CD4-positive, alpha-beta T cell treated with Interleukin-4 for 4 hours (primary cell): Measurements from ENCODE around the gene SLC16A9.
"Not testable (repeated sequence)": the region's sequence is repeated elsewhere in the genome, so short reads cannot be mapped to it uniquely, and the experiment has no call there.

Experiments used
- DNase-seq: peaks from one replicate; pipeline ENCODE4 v3.0.0-alpha.2; 2020

The SLC16A9 gene

DNA sequence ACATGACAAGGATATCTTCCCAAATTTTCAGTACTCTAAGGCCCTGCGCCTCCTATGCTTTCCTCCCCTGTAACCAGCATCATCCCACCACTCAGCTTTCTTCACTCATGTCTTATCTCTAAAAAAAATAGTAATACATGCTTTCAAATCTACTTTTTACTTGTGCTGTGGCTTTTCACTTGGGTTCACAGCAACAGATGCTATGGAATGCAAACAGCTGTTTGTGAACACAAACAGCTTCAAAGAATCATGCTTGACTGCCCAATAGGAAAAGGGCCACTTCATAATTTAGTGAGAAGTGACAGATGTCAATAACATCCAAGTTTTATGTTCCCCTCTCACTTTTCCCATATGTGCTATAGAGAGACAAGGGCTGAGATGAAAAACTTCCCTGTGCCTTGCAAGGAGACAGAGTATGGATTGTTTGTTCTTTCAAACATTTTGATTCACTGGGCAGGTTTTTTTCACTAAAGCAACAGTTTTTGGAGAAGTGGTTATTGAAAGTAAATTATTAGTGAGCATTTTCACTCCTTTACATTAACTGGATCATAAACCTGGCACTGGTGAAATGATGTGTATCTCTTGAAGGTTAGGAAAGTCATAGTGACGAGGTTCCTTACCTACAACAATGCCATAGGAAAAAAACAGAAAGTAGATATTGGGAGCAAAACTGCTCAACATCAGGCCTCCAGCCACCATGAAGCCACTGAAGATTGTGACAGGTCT lies 37.3 kb downstream of the SLC16A9 start:
- DNase-seq, result no peak

DNA sequence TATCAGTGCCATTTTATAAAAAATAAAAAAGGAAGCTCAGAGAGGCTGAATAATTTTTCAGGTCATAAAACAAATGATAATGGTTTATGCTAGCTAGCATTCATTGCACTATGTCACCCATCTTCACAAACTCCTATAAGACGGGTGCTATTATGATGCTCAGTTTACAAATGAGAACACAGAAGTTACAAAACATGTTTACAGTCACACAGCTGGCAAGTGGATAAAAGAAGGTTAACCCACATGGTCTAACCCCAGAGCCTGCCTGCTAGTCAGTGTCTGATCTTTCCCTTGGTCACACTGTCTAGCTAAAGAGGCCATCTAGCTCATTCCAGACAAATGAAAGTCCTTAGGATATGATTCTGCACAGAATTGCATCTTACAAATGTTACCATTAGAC lies 39.4 kb downstream of the SLC16A9 start:
- DNase-seq, result no peak

DNA sequence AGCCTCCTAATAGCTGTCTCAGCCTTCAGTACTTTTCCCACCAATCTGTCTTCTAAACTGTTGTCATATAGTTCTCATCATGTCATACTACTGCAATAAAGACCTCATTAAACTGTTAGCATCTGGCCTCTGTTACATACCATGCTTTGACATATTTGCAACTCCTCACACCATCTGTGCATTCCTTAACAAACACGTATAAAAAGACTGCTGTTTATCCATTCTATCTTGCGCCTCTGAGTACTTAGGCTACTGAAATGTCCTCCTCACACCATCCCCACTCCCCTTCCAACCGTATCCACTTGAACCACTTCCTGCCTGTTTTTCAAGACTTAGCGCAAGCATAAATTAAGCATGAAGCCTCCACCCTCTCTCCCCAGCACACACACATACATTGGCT lies 41.6 kb downstream of the SLC16A9 start:
- DNase-seq, result no peak

DNA sequence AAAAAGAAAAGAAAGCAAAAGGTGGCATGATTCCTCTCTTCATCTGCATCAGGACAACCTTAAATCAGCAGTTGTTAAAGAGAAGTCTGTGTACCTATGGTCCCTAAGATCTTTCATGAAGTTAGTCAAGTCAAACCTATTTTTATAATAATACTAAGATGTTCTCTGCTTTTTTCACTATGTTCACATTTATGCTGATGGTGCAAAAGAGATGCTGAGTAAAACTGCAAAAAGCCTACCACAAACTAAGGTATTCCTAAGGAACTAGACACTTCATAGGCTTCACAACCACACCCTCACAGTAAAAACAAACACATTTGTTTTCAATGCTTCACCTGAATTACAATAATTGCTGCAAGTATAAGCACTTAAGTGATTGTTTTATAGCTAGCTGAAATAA lies 43.3 kb downstream of the SLC16A9 start:
- DNase-seq, result no peak

DNA sequence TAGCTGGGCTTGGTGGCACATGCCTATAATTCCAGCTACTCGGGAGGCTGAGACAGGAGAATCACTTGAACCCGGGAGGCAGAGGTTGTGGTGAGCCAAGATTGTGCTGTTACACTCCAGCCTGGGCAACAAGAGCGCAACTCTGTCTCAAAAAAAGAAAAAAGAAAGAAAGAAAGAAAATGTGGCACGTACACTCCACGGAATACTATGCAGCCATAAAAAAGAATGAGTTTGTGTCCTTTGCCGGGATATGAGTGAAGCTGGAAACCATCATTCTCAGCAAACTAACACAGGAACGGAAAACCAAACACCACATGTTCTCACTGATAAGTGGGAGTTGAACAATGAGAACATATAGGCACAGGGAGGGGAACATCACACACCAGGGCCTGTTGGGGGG lies 46.4 kb downstream of the SLC16A9 start:
- DNase-seq, result not testable (repeated sequence)

DNA sequence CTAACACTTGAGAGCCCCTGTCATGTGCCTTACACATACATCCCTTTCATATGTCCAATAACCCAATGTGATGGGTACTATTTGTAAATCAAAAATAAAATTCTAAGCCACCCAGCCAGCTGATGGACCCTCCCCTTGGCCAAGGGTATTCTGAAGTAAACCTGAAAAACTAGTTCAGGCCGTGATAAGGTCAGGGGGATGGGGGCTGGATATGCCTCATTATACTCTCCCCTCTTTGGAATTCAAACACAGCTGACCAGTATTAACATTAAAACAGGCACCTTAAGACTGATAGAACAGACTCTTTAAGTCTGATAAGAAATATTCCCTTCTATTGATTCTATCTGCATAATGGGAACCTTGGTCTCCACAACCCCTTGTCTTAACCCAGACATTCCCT lies 51.9 kb downstream of the SLC16A9 start:
- no peak for DNase-seq

DNA sequence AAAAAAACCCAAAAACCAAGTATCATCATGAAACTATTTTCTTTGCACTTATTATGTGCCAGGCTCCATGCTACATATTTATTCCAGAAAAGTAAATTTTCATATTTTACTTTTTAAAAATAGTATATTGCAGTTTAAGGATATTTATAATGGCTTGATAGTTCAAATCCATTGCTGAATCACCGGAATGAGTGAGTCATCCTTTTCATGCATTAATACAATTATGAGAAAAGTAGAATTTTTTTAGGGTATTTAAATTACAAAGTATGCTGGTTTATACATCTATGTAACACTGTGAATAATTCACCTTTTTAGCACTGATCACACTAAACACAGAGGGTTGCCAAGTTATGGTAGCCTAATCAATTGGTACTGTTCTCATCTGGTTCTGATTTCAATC lies 54.3 kb downstream of the SLC16A9 start:
- DNase-seq, result no peak

DNA sequence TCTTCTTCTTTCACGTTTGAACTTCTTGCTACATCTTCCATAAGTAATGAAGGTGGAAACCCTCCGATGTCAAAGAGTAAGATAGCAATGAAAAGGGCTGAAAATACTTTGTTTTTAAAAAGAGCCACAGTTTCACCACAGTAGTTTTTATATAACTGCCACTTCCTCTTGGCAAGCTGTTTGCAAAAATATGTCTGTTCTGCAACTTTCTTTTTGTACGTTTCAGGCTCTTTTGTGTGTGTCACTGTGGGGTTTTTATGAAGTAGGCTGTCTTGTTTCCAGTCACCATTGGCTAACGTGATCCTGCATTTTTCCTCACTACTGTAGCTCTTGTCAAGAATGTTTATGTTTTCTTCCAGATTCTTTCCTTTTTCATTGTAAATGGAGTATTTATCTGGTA lies 55.6 kb downstream of the SLC16A9 start:
- DNase-seq, result no peak

DNA sequence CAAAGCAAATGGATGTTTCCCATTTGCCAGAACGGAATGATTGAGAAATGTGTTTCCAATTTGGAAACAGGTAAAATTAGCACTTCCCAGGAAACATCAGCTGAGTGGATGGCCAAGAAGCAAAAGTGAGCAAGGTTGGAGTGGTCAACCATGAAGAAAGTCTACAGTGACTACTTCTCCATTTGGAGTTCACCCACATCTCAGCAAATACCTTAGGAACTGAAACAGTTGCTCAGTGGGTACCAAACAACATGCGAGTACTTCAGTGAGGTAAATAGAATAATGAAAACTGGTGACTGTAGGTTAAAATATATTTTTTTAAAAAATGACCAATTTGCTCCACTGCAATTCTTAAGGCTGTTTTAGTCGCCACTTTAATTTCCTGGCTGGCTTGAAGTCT lies 57.7 kb downstream of the SLC16A9 start:
- DNase-seq, result no peak

DNA sequence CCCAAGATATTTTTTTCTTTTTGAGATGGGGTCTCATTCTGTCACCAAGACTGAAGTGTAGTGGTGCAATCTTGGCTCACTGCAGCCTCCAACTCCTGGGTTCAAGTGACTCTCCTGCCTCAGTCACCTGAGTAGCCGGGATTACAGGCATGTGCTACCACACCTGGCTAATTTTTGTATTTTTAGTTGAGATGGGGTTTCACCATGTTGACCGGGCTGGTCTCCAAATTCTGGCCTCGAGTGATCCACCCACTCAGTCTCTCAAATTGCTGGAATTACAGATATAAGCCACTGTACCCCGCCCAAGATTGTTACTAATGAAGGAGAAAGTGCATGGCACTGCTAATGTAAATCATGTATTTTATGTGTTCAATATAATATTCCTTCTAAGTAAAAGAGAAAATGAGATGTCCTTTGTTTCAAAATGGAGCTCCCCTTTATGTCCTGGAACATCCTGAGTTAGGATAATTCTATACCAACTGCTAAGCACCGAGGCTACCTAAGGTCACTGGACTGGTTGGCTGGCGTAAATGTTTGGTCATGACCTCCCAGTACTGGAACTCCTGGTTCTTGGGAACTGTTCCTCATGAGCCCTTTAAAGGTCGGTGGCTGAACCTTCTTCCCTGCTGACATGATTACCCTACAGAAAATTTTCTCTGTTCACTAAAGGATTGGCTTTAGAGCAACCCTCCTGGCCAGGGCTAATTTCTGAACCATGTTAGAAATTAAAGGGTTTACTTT lies 59.9 kb downstream of the SLC16A9 start:
- no peak for DNase-seq

DNA sequence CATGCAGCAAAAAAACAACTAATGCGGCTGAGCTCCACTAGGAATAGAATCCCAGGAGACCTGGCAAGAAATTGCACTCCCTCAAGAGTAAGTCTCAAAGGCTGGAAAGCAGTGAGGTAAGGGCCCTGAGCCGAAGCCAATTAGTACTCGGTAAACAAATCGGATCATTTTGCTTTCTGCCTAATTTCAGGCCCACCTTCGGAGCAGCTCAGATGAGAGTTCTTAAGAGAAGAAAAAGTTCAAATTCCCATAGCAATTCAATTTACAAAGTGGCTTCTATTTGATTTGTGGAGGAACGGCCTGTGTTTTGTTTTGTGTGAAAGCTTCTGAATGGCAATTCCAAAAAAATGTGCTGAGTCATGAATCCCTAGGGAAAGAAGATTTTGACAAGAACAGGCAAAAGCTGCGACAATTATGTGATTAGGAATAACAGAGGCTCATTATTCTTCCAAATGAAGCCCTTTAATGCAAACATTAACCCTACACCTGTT lies 60.9 kb downstream of the SLC16A9 start:
- no peak for DNase-seq

DNA sequence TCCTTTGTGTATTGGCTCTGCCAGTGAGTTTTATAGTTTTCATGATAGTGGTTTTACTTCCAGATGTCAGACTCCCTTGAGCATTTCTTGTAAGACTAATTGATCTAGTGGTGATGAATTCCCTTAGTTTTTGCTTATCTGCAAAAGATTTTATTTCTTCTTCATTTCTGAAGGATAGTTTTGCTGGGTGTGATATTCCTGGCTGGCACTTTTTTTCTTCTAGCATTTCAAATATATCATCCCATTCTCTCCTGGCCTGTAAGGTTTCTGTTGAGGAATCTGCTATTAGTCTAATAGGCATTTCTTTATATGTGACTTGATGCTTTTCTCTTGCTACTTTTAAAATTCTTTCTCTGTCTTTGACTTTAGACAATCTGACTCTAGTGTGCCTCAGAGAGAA lies 64.8 kb downstream of the SLC16A9 start:
- no peak for DNase-seq

DNA sequence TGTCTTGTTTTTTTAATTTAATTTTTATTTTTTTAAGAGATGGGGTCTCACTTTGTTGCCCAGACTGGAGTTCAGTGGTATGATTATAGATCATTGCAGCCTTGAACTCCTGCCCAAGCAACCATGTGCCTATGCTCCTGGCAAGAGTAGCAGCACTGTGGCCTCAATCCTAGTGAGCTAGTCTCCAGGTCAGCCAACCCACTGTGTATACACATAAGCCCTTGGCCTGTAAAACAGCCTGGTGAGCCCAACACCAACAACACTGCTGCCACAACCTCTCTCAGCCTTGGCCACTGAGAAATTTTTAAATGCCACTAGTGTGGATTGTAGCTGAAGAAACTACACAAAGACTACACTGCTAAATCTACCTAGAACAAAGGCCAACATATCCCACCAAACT lies 68.0 kb downstream of the SLC16A9 start:
- not testable (repeated sequence) for DNase-seq

DNA sequence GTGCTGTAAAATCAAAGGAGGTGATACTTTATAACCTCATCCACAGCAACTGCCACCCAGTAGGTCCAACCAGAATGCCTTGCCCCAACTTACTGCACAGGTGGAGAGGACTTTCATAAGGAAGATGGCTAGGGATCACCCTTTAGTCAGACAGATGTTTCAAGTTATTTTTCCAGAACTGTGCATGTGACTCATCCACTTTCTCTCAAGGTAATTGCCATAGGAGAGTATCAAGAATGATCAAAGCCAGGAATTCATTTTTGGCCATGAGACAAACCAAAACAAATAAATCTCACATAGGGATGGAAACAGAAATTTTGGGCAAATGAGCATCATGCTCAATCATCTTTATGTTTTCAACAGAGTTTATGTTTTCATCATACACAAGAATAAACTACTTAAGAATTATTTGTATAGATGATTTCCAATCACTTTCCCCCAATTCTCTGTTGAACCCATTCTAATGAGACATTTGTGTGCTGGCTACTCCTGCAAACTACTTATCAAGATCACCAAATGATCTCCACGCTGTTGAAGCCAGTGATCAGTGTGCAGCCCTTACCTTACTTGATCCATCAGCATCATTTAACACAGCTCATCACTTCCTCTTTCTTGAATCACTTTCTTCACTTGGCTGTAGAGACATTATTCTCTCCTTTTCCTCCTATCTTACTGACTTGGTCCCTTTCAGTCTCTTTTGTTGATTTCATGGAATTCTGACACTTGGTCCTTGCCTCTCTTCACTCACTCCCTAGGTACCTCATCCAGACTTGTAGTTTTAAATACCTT lies 74.0 kb downstream of the SLC16A9 start:
- DNase-seq, result no peak

DNA sequence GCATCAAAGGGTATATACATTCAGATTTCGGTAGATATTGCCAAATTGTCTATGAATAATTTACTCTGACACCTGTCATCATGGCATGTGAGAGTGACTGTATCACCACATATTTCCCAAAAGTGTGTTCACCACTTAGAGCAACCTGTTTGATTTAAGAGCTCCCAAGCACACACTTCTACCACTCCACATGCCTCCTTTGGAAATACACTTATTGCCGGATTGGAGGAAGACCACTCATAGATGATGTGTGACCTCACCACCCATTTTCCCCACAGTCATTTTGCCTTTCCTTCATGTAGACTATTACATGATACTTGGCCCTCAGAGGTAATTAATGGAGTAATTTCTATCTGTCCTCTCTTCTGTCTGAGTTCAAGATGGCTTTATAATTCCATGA lies 75.5 kb downstream of the SLC16A9 start:
- no peak for DNase-seq

DNA sequence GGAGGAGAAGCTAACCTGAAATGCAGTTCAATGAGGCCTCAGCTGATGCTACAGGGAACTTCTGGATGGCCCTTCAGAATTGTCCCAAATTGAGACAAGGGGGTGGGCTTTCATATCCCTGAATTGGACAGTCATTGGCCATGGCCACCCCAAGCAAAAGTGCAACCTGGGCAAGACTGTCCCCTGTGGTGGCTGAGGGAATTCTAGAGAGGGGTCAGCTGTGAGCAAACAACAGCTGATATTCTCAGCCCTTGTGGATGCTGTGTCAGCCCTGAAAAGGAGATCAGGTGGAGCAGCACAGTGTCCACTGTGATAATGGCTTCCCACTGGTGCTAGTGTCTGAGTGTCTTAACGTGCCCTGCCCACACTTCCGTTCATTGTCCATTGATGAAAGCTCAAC lies 76.6 kb downstream of the SLC16A9 start:
- DNase-seq, result no peak

DNA sequence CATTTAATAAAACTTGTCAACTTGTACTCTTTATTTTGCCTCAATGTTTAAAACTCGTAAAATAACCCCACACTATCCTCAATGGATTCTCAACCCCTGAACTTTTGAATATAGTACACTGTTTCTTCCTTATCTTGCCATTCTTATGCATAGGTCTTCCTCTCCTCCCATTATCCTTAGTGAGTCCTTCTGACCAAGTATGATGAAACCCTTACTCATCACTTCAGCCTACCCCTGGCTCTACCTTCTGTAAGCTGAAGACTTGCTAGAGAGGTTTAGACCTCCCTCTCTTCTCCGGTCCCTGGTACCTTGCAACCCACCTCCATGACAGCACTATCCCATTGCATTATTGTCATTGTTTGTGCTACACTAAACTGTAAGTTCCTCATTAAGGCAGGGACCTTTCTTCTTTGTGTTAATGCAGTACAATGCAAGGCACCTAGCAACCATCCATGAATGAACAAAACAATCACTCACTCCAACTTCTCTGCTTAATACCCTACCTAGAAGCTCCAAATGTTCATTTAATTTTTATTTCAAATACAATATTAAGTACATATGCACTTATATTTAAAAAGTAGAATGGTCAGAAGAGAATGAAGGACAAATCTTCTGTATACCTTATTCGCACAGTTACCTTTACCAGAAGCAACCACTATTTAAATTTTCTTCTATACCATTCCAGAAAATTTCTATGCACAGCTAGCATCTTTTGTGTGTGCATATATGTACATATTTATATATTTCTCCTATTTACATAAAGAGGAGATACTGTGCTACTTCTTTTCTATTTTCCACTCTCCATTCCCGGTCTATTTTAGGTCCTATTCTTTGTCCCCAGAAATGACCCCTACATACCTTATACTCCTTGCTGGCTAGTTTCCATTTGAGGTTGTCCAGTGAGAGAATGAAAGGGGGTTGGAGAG lies 77.5 kb downstream of the SLC16A9 start:
- DNase-seq, result no peak

DNA sequence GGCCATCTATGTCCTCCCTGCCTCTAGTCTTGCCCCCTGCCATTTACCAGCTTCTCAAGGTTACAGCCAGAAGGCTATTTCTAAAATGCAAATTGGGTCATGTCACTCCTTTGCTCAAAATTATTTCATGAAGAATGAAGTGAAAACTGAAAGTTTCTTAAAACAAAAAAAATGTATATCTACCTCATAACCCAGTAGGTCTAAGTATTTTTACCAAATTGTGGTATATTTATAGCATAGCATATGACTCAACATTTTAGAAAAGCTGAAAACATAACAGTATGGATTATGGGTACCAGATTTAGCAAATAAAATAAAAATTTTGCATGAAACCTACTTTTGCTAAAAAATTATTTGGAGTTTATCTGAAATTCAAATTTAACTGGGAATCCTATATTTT lies 78.4 kb downstream of the SLC16A9 start:
- DNase-seq, result no peak

DNA sequence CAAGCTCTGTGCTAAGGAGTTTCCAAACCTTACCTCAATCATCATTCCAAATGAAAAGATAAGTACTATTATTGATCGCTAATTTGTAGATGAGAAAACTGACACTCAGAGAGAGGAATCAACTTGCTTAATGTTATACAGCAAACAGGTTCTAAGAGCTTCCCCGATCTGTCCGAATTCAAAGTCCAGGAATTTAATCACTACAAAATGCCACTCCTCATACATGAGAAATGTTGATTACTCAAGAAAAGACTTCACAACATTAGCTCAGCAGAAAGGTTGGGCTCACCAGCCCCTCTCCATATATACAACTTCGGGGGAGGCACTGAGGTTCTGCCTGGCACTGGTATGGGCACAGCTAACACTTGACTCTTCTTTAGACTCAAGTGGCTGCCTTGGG lies 80.7 kb downstream of the SLC16A9 start:
- DNase-seq, result no peak

DNA sequence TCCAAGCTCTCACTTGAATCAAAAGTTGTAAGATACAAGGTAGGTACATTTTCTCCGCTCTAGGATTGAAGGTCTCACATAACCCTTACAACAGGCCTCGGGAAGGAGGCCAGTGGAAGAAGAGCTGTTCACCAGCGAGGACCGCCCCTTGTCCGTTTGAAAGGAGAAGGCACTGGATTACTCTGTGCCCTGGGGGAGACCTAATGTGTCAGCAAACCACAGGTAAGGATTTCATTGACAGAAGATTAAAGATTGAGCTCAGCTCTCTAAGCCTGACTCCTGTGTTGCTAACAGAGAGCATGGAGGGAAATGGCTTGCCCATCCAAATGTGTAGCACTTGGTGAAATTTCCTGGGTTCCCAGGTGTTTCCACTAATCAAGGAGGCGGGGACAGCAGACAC lies 81.2 kb downstream of the SLC16A9 start:
- DNase-seq, result no peak

DNA sequence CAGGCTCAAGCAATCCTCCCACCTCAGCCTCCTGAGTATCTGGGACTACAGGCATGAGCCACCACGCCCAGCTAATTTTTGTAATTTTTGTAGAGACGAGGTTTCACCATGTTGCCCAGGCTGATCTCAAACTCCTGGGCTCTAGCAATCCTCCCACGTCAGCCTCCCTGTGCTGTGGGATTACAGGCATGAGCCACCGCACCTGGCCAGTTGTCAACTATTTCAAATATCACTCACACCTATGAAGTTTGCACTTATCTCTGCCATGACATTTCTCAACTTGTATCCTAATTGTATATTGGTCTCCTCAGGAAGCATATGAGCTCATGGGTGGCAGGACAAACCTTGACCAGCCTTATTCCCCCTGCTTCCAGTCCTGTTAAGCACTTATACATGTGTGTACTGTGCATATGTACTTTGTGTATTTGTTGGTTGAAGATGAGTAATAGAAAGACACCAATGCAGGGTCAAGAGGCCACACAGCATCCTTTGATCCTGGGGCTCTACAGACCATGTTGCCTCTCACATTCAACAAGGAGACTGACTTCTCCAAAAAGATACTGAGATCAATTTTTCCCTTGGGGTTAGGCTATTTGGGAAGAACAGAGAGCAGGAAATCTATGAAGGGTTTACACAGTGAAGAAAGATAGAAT lies 82.2 kb downstream of the SLC16A9 start:
- no peak for DNase-seq

DNA sequence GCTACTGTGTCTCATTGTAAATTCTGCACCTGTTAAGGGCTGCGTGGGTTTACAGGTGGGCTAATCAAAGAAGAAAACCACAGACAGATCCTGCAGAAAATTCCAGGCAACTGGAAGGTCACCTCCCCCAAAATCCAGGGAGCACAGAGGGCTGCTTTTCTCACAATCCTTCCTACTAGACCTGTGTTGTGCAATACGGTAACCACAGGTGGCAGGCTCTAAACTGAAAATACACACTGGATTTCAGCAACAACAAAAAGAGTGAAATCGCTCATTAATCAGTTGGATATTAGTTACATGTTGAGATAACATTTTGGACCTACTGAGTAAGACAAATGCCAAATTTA lies 83.2 kb downstream of the SLC16A9 start:
- no peak for DNase-seq
